GM18907 (cell line): Measurements from ENCODE around the gene EMC1.
"Not testable (repeated sequence)": the region's sequence is repeated elsewhere in the genome, so short reads cannot be mapped to it uniquely, and the experiment has no call there.

Experiments
- ATAC-seq: cut with Tn5 transposase; IDR thresholded peaks from one replicate; pipeline ENCODE4 v1.9.1; 2021; ENCODE audit warnings: mild to moderate bottlenecking, moderate library complexity; ENCODE audit not compliant: unreplicated experiment

The EMC1 gene

GRCh38 chr1:19196331-19196730, 55.0 kb downstream of the EMC1 start:
- no peak for ATAC-seq

- ATAC-seq: no peak
Measured at GRCh38 chr1:19193004-19193403, 58.3 kb downstream of the EMC1 start.

- no peak for ATAC-seq
Measured at GRCh38 chr1:19191811-19192210, 59.5 kb downstream of the EMC1 start.

- ATAC-seq: no peak
Measured at GRCh38 chr1:19190468-19190867, 60.9 kb downstream of the EMC1 start.

GRCh38 chr1:19189270-19189669, 62.1 kb downstream of the EMC1 start:
- no peak for ATAC-seq

GRCh38 chr1:19187852-19188251, 63.5 kb downstream of the EMC1 start:
- ATAC-seq: no peak

- no peak for ATAC-seq
Measured at GRCh38 chr1:19186001-19186400, 65.3 kb downstream of the EMC1 start.

- ATAC-seq: no peak
Measured at GRCh38 chr1:19182223-19182622, 69.1 kb downstream of the EMC1 start.

- ATAC-seq: not testable (repeated sequence)
Measured at GRCh38 chr1:19180265-19180657, 71.1 kb downstream of the EMC1 start.

GRCh38 chr1:19179597-19180264, 71.6 kb downstream of the EMC1 start:
- ATAC-seq: no peak

GRCh38 chr1:19178734-19179398, 72.5 kb downstream of the EMC1 start:
- no peak for ATAC-seq

- no peak for ATAC-seq
Measured at GRCh38 chr1:19177811-19178210, 73.5 kb downstream of the EMC1 start.

- no peak for ATAC-seq
Measured at GRCh38 chr1:19169642-19170041, 81.7 kb downstream of the EMC1 start.

- no peak for ATAC-seq
Measured at GRCh38 chr1:19167140-19167539, 84.2 kb downstream of the EMC1 start.

GRCh38 chr1:19166066-19166465, 85.3 kb downstream of the EMC1 start:
- ATAC-seq: no peak
